Activated naive CD4-positive, alpha-beta T cell treated with anti-CD3 and anti-CD28 coated beads for 36 hours (primary cell): Measurements from ENCODE around the gene IRS2. TPM values are rescaled to one million over a fixed set of nuclear protein-coding genes. Genes with fewer than 3 reads are reported as not detected.
"Not testable (repeated sequence)": the region's sequence is repeated elsewhere in the genome, so short reads cannot be mapped to it uniquely, and the experiment has no call there.

Source experiments
- CTCF ChIA-PET: fragments of 350-600 bp; sonication (Branson Sonifier 250); formaldehyde crosslinking; loops from one replicate; lab custom pipeline; 2021; ENCODE audit warnings: antibody characterized with exemption; lab: Charles Lee
- DNase-seq: peaks from one replicate; pipeline ENCODE4 v3.0.0-alpha.2; 2020
- H3K27ac Mint-ChIP-seq: one replicate; pipeline ENCODE4 v1.8.0; 2021; ENCODE audit warnings: mild to moderate bottlenecking, mixed read lengths
- H3K27me3 Mint-ChIP-seq: one replicate; pipeline ENCODE4 v1.8.0; 2021; ENCODE audit warnings: low read depth, mixed read lengths
- H3K36me3 Mint-ChIP-seq: one replicate; pipeline ENCODE4 v1.8.0; 2021; ENCODE audit warnings: low read depth, mixed read lengths
- H3K4me1 Mint-ChIP-seq: one replicate; pipeline ENCODE4 v1.8.0; 2021; ENCODE audit warnings: low read depth, mixed read lengths
- H3K4me3 Mint-ChIP-seq: one replicate; pipeline ENCODE4 v1.8.0; 2021; ENCODE audit warnings: mild to moderate bottlenecking, moderate library complexity, mixed read lengths
- H3K9me3 Mint-ChIP-seq: one replicate; pipeline ENCODE4 v1.8.0; 2021; ENCODE audit warnings: mixed read lengths
- intact Hi-C: fragments of 100-400 bp; cut with micrococcal nuclease; formaldehyde crosslinking; loops from one replicate; pipeline ENCODE4 v1.15.1; 2023
- total RNA-seq, 2 experiments: library from RNA; stranded (reverse); gene quantifications; one replicate each; pipeline ENCODE4 v1.2.3, GENCODE V29; 2021

Gene IRS2
- total RNA-seq, 2 experiments from 2014 or later = 3.0 to 3.3 TPM

DNA sequence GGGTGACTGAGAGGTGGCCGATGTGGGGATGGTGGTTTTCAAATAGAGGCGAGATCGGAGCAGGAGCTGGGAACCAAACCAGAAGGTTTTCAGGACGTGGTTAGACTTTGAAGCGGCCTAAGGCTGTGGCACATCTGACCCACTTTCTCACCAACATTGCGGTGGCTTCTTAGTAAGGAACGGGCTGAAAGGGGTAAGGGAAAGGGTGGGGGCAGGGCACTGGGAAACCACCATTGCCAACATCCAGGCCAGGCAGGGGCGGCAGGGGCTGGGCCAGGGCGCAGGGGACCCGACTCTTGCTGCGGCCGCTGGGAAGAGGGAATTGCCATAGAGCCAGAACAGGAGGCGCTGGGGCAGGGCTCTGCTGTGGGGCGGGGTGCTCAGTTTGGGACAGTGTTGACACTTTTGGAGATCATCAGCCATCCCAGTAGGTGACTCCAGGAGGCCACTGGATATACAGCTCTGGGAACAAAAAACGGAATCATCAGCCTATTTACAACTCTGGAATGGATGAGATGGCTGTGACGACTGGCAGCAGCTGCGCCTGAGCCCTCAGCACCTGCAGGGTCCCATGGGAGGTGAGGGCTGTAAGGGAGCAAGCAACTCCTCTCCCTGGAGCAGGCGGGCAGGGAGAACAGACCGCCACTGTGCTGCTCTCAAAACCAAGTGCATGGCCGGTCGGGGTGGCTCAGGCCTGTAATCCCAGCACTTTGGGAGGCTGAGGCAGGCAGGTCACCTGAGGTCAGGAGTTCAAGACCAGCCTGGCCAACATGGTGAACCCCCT lies 52.2 kb downstream of the IRS2 start:
- Mint-ChIP-seq H3K9me3 (no peaks in the 10 kb centered on the region), H3K27ac (no peak overlapping the region), H3K36me3 (no peaks in the 10 kb centered on the region), H3K4me3 (no peak overlapping the region), H3K4me1 (peaks cover 8% of the 10 kb centered on the region), H3K27me3 (peaks cover 3% of the 10 kb centered on the region)
- intact Hi-C loops = no loop called here
- CTCF ChIA-PET = interaction anchor here (1.0 kb wide), 1 partner anchor 10 kb away, joined by 5 read pairs; no protein-coding TSS in a partner anchor
- DNase-seq = no peak

- DNase-seq = no peak
- CTCF ChIA-PET = no interaction called here
- no peak overlapping the region for H3K4me3 Mint-ChIP-seq
- no peaks in the 10 kb centered on the region for H3K9me3 Mint-ChIP-seq
- no peak overlapping the region for H3K27ac Mint-ChIP-seq
- H3K4me1 Mint-ChIP-seq = peaks cover 8% of the 10 kb centered on the region
- H3K27me3 Mint-ChIP-seq = peaks cover 3% of the 10 kb centered on the region
- H3K36me3 Mint-ChIP-seq = no peaks in the 10 kb centered on the region
- intact Hi-C loops = no loop called here
Measured at GRCh38 chr13:109733550-109733949, 52.8 kb downstream of the IRS2 start.

DNA sequence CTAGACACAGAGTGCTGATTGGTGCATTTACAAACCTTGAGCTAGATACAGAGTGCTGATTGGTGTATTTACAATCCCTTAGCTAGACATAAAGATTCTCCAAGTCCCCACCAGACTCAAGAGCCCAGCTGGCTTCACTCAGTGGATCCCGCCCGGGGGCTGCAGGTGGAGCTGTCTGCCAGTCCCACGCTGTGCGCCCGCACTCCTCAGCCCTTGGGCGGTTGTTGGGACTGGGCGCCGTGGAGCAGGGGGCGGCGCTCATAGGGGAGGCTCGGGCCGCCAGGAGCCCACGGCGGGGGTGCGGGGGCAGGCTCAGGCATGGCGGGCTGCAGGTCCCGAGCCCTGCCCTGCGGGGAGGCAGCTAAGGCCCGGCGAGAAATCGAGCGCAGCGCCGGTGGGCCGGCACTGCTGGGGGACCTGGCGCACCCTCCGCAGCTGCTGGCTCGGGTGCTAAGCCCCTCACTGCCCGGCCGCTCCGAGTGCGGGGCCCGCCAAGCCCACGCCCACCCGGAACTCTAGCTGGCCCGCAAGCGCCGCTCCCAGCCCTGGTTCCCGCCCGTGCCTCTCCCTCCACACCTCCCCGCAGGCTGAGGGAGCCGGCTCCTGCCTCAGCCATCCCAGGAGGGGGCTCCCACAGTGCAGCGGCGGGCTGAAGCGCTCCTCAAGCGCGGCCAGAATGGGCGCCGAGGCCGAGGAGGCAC lies 53.8 kb downstream of the IRS2 start:
- not testable (repeated sequence) for H3K4me3 Mint-ChIP-seq, H3K27ac Mint-ChIP-seq

GRCh38 chr13:109730812-109731335 lies 55.5 kb downstream of the IRS2 start:
- intact Hi-C loops = no loop called here
- CTCF ChIA-PET = interaction anchor here (1.0 to 1.2 kb wide), 2 partner anchors 22 to 59 kb away, joined by 3 to 4 read pairs; no protein-coding TSS in a partner anchor
- no peak overlapping the region for H3K4me3 Mint-ChIP-seq
- no peak for DNase-seq
- H3K27ac Mint-ChIP-seq = no peak overlapping the region
- H3K4me1 Mint-ChIP-seq = peaks cover 2% of the 10 kb centered on the region
- H3K27me3 Mint-ChIP-seq = peaks cover 3% of the 10 kb centered on the region
- H3K36me3 Mint-ChIP-seq = no peaks in the 10 kb centered on the region
- H3K9me3 Mint-ChIP-seq = no peaks in the 10 kb centered on the region

More for the DNA sequence above, 53.8 kb downstream of the IRS2 start:
- H3K4me1 Mint-ChIP-seq, DNase-seq, H3K9me3 Mint-ChIP-seq, intact Hi-C loops, H3K27me3 Mint-ChIP-seq, H3K36me3 Mint-ChIP-seq: not testable (repeated sequence)
- CTCF ChIA-PET = interaction anchor here (1.5 kb wide), 1 partner anchor 52 kb away, joined by 3 read pairs; no protein-coding TSS in a partner anchor

GRCh38 chr13:109728791-109729731 lies 57.3 kb downstream of the IRS2 start:
- intact Hi-C loops = no loop called here
- Mint-ChIP-seq H3K9me3 (no peaks in the 10 kb centered on the region), H3K27me3 (peaks cover 3% of the 10 kb centered on the region), H3K27ac (no peak overlapping the region), H3K4me3 (no peak overlapping the region), H3K36me3 (no peaks in the 10 kb centered on the region), H3K4me1 (peaks cover 2% of the 10 kb centered on the region)
- no peak for DNase-seq
- CTCF ChIA-PET = interaction anchor here (0.6 kb wide), 1 partner anchor 46 kb away, joined by 5 read pairs; no protein-coding TSS in a partner anchor

DNA sequence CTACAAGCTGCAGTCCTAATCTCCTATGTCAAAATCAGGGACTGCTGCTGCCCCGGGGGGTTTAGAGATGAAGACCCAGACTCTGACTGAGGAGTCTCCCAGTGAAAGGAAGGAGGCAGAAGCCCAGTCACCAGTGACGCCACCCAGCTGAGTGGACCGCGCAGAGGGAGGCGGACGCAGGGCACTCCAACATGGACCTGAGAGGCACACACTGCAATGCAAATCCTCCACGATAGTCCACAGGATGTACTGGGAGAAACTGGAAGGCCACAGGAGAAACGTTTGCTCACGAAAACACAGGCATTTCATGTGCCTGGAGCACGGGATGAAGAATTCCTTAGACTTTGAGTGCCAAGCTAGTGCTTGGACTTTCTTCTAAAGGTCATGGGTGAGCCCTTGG lies 58.3 kb downstream of the IRS2 start:
- intact Hi-C loops = no loop called here

GRCh38 chr13:109727251-109727650 lies 59.1 kb downstream of the IRS2 start:
- H3K4me1 Mint-ChIP-seq = peaks cover 2% of the 10 kb centered on the region
- no peaks in the 10 kb centered on the region for H3K36me3 Mint-ChIP-seq
- H3K4me3 Mint-ChIP-seq = no peak overlapping the region
- no peak overlapping the region for H3K27ac Mint-ChIP-seq
- DNase-seq = no peak
- CTCF ChIA-PET = no interaction called here
- H3K9me3 Mint-ChIP-seq = no peaks in the 10 kb centered on the region
- intact Hi-C loops = no loop called here
- H3K27me3 Mint-ChIP-seq = no peaks in the 10 kb centered on the region

More for the DNA sequence above, 58.3 kb downstream of the IRS2 start:
- no peak for DNase-seq
- Mint-ChIP-seq H3K4me3 (no peak overlapping the region), H3K27me3 (no peaks in the 10 kb centered on the region), H3K27ac (no peak overlapping the region), H3K4me1 (peaks cover 2% of the 10 kb centered on the region), H3K9me3 (no peaks in the 10 kb centered on the region), H3K36me3 (no peaks in the 10 kb centered on the region)
- CTCF ChIA-PET = interaction anchor here (0.6 kb wide), 1 partner anchor 47 kb away, joined by 5 read pairs; no protein-coding TSS in a partner anchor

DNA sequence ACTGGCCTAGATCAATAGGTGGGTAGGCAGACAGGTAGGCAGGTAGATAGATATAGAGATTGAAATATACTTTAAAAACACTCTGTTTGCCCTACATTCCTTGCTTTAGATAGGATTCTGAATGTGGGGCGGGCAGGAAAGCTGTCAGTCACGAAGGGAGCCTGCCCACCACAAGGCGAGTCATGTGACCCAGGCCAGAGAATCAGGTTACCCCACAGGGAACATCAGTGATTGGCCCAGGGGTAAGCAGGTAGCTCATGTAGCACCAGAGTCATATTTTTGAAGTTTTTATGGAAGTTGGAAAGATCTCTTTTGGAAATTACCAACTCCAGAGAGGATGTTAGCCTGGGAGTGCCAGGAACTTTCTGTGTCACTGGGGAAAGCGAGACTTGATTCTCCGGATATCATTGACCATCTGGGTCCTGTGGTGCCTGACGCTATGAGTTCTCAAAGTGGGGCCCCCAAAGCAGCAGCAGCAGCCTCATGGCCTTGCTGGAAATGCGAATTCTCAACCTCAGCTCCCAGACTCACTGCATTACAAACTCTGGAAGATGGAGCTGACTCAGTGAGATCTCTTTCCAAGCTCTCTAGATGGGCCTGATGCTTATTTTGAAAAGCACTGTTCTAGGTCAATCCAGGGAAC lies 60.3 kb downstream of the IRS2 start:
- H3K27ac Mint-ChIP-seq = no peak overlapping the region
- H3K27me3 Mint-ChIP-seq = no peaks in the 10 kb centered on the region
- CTCF ChIA-PET = no interaction called here
- H3K4me1 Mint-ChIP-seq = no peaks in the 10 kb centered on the region
- no peaks in the 10 kb centered on the region for H3K36me3 Mint-ChIP-seq
- no peak for DNase-seq
- H3K9me3 Mint-ChIP-seq = no peaks in the 10 kb centered on the region
- intact Hi-C loops = no loop called here
- no peak overlapping the region for H3K4me3 Mint-ChIP-seq

DNA sequence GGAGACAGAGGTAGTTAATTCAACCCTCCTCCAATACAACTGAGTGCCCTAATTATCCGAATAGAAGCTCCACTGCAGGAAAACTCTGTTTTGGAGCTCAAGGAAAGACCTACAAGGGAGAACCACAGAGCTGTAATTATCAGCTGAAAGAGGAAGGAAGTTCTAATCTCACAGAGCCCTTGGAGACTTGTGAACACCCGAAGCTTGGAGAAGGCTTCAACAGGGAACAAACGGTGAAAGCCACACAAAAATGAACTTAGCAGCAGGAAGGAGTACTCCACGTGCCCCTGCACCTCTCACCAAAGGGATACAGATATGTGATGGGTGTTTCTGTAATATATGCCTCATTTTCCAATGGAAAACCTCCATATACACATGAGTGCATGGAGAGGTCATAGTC lies 61.1 kb downstream of the IRS2 start:
- Mint-ChIP-seq H3K27me3 (peaks cover 1% of the 10 kb centered on the region), H3K9me3 (no peaks in the 10 kb centered on the region), H3K36me3 (no peaks in the 10 kb centered on the region), H3K27ac (no peak overlapping the region), H3K4me1 (no peaks in the 10 kb centered on the region), H3K4me3 (no peak overlapping the region)
- no peak for DNase-seq
- CTCF ChIA-PET = no interaction called here
- intact Hi-C loops = no loop called here

DNA sequence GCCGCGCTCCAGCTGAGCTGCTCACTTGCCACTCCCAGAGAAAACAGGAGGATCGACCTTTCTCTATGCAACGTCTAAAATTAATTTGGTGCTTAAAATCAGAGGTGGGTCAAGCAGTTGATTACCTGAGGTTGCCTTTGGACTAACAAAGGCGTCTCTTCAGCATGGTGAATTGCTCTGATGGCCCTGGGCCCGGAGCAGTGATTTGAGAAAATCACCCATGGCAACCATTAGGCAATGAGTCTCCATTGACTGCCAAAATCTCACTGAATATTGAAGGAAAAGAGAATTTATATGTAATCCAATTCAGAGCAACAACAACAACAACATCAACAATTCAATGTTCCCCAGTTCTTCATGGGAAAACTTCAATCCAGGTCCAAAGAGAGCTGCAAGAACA lies 61.8 kb downstream of the IRS2 start:
- Mint-ChIP-seq H3K36me3 (no peaks in the 10 kb centered on the region), H3K27ac (no peak overlapping the region), H3K9me3 (no peaks in the 10 kb centered on the region), H3K4me3 (no peak overlapping the region), H3K4me1 (no peaks in the 10 kb centered on the region), H3K27me3 (peaks cover 4% of the 10 kb centered on the region)
- CTCF ChIA-PET = interaction anchor here (0.8 kb wide), 1 partner anchor 10 kb away, joined by 5 read pairs; no protein-coding TSS in a partner anchor
- no peak for DNase-seq
- intact Hi-C loops = no loop called here

DNA sequence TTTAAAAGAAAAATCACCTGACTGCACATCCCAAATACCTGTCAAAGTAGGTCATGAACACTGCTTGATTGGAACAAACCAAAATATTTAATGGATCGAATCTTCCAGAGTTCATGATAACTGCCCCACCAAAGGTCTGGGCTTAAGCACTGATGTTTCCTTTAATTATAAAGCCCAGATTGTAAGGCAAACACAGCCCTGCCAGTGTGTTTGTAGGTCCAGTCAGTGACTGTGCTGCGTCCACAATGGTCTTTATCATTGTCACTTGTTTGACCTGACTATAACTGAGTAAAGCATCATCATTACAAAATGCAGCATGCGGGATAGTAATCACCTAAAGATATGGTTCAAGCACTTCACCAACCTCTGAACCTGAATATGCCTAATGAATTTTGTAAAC lies 63.3 kb downstream of the IRS2 start:
- Mint-ChIP-seq H3K9me3 (no peaks in the 10 kb centered on the region), H3K4me1 (no peaks in the 10 kb centered on the region), H3K27me3 (peaks cover 4% of the 10 kb centered on the region), H3K36me3 (no peaks in the 10 kb centered on the region), H3K4me3 (no peak overlapping the region), H3K27ac (no peak overlapping the region)
- intact Hi-C loops = no loop called here
- DNase-seq = no peak
- CTCF ChIA-PET = no interaction called here
